Esophagus (tissue), 2 donors: ENCODE measurements around the gene NUDT4. TPM values are rescaled to one million over a fixed set of nuclear protein-coding genes. Genes with fewer than 3 reads are reported as not detected.

Source experiments
- H3K27ac ChIP-seq, 2 donors: one replicate each; pipeline ENCODE4 v1.5.1; 2013; ENCODE audit warnings: low read depth in 2 of 2, mild to moderate bottlenecking in 2 of 2, inconsistent platforms in 1 of 2, low read length in 1 of 2, moderate library complexity in 1 of 2
- H3K27me3 ChIP-seq, 2 donors: one replicate each; pipeline ENCODE4 v1.6.1; 2013; ENCODE audit warnings: low read length in 2 of 2, control low read depth in 1 of 2, mild to moderate bottlenecking in 1 of 2; ENCODE audit not compliant: insufficient read depth in 2 of 2, control insufficient read depth in 1 of 2
- H3K36me3 ChIP-seq, 2 donors: one replicate each; pipeline ENCODE4 v1.6.1; 2013; ENCODE audit warnings: low read length in 1 of 2; ENCODE audit not compliant: control insufficient read depth in 2 of 2, insufficient read depth in 2 of 2
- H3K4me1 ChIP-seq, 2 donors: one replicate each; pipeline ENCODE4 v1.6.1; 2013; ENCODE audit warnings: low read length in 1 of 2; ENCODE audit not compliant: control insufficient read depth in 2 of 2, insufficient read depth in 2 of 2
- H3K4me3 ChIP-seq, 2 donors: one replicate each; pipeline ENCODE4 v1.5.1; 2013; ENCODE audit warnings: low read length in 2 of 2, mild to moderate bottlenecking in 2 of 2, low read depth in 1 of 2, moderate library complexity in 1 of 2
- H3K9me3 ChIP-seq, 2 donors: one replicate each; pipeline ENCODE4 v1.6.1; 2013; ENCODE audit warnings: mild to moderate bottlenecking in 2 of 2, low read depth in 1 of 2, low read length in 1 of 2, moderate library complexity in 1 of 2; ENCODE audit not compliant: control insufficient read depth in 2 of 2, insufficient read depth in 1 of 2
- WGBS, 2 donors: extraction: QIAGEN DNeasy Blood & Tissue Kit; methylation state at CpG; one replicate each; pipeline ENCODE4 v1.1.7; 2013; 5-methylcytosine and 5-hydroxymethylcytosine counted together
- polyA plus RNA-seq, 2 donors: library from polyadenylated mRNA; stranded (reverse); fragments of 200-250 nt; gene quantifications; one replicate each; pipeline ENCODE4 v1.2.3, GENCODE V29; 2013
- donor health status: healthy with polysubstance abuse.
- donor health status: Bipolar disorder and iron deficiency.

The NUDT4 gene
- 10 to 100 TPM in 1 of 2 donors, 1 to 10 TPM in 1; 7.0 to 12.5 TPM for polyA plus RNA-seq

- H3K36me3 ChIP-seq: peaks cover 0 to 2% of the 10 kb centered on the region in 2 donors
- peaks cover 2 to 5% of the 10 kb centered on the region in 2 donors for H3K4me1 ChIP-seq
- WGBS, 2 donors: 1 to 2% methylated on average over 60 to 63 of the region's 79 CpGs
- no peaks in the 10 kb centered on the region for H3K9me3 ChIP-seq
- peak within 1 kb of the TSS; percentile 91 to 95 for H3K27ac ChIP-seq
- peak within 1 kb of the TSS; percentile 68 to 94 for H3K4me3 ChIP-seq
- no peaks in the 10 kb centered on the region for H3K27me3 ChIP-seq
Observed at GRCh38 chr12:93377252-93378195, at the start of gene NUDT4. Gene NUDT4 (plus strand): TSS chr12:93377925. CDS start chr12:93378323, 398 bp downstream.

DNA sequence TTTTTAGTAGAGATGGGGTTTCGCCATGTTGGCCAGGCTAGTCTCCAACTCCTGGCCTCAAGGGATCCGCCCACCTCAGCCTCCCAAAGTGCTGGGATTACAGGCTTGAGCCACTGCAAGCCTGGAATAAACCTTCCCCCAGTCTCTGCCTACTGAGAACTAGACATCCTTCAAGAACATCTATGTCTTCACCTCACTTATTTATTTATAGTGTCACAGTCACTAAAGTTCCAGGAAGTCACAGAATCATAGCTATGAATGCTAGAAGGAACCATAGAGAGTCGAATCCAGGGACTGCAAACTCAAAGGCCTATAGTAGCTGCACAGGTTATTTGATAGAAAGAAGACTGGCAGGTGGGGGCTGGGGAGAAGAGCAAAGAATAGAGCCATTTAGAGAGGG is 44.7 kb upstream of the NUDT4 start:
- H3K27ac ChIP-seq: no peak overlapping the region
- no peaks in the 10 kb centered on the region for H3K4me1 ChIP-seq
- WGBS, 2 donors: 92 to 93% methylated on average over 3 of the region's 3 CpGs
- no peaks in the 10 kb centered on the region for H3K36me3 ChIP-seq
- H3K4me3 ChIP-seq: no peak overlapping the region
- no peaks in the 10 kb centered on the region for H3K9me3 ChIP-seq
- no peaks in the 10 kb centered on the region for H3K27me3 ChIP-seq

DNA sequence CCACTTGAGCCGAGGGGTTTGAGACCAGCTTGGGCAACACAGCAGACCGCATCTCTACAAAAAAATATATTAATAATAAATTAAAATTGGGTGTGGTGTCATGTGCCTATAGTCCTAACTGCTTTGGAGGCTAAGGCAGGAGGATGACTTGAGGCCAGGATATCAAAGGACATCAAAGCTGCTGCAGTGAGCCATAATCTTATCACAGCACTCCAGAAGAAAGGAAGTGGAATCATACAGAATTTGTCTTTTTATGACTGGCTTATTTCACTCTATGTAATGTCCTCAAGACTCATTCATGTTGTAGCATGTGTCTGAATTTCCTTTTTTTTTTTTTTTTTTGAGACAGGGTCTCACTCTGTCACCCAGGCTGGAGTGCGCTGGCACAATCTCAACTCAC is 43.9 kb upstream of the NUDT4 start:
- H3K4me1 ChIP-seq: no peaks in the 10 kb centered on the region
- no peaks in the 10 kb centered on the region for H3K36me3 ChIP-seq
- H3K9me3 ChIP-seq: no peaks in the 10 kb centered on the region
- no peak overlapping the region for H3K4me3 ChIP-seq
- no peaks in the 10 kb centered on the region for H3K27me3 ChIP-seq
- 97 to 99% methylated on average over 3 of the region's 3 CpGs for WGBS, 2 donors
- H3K27ac ChIP-seq: no peak overlapping the region

DNA sequence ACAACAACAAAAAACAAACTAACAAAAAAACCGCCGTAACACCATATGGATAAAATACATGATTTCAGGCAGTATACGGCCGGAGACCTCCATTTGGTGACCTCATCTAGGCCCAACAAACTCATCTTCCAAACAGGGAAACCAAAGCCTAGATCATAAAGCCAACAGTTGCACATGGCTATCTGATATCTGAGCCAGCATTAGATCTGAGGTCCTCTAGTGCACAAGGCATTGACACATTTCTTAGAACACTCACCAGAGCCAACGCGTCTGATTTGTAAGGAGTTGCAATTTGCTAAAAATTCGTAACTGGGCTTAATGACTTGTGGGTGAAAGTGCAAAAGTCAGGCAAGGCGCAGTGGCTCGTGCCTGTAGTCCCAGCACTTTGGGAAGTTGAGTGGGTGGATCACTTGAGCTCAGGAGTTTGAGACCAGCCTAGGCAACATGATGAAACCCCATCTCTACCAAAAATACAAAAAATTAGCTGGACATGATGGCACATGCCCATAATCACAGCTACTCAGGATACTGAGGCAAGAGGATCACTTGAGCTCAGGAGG is 42.0 kb upstream of the NUDT4 start:
- Histone ChIP-seq H3K27ac (no peak overlapping the region), H3K4me1 (no peaks in the 10 kb centered on the region), H3K4me3 (no peak overlapping the region), H3K9me3 (no peaks in the 10 kb centered on the region), H3K27me3 (no peaks in the 10 kb centered on the region), H3K36me3 (no peaks in the 10 kb centered on the region)
- WGBS, 2 donors: 90 to 91% methylated on average over 9 of the region's 9 CpGs

GRCh38 chr12:93336291-93336741 is 41.4 kb upstream of the NUDT4 start:
- Histone ChIP-seq H3K27me3 (no peaks in the 10 kb centered on the region), H3K9me3 (no peaks in the 10 kb centered on the region), H3K4me1 (no peaks in the 10 kb centered on the region), H3K36me3 (no peaks in the 10 kb centered on the region), H3K27ac (no peak overlapping the region), H3K4me3 (no peak overlapping the region)
- 58 to 66% methylated on average over 4 of the region's 4 CpGs for WGBS, 2 donors

DNA sequence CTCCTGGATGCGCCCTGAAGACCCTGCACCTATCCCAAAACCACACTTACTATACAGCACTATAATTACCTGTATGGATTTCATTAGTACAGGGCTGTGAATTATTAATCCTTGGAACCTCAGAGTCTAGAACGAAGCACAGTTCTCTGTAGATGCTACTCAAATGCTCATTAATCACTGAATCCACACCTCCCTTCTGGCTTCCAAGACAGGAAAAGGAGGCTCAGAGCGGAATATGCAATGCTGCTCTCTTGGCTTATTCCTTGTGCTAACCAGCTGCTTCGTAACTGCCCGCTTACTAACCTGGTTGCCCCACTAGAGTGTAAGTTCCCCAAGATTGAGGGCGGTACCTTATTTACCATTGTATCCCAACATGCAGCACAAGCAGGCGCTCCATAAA is 39.1 kb upstream of the NUDT4 start:
- 88 to 95% methylated on average over 7 of the region's 7 CpGs for WGBS, 2 donors

GRCh38 chr12:93339695-93340094 is 38.0 kb upstream of the NUDT4 start:
- 92 to 93% methylated on average over 4 of the region's 4 CpGs for WGBS, 2 donors
- Histone ChIP-seq H3K4me3 (no peak overlapping the region), H3K4me1 (no peaks in the 10 kb centered on the region), H3K9me3 (no peaks in the 10 kb centered on the region), H3K27ac (no peak overlapping the region), H3K27me3 (no peaks in the 10 kb centered on the region), H3K36me3 (no peaks in the 10 kb centered on the region)

More for the DNA sequence above, 39.1 kb upstream of the NUDT4 start:
- H3K27me3 ChIP-seq: no peaks in the 10 kb centered on the region
- H3K9me3 ChIP-seq: no peaks in the 10 kb centered on the region
- H3K36me3 ChIP-seq: no peaks in the 10 kb centered on the region
- no peak overlapping the region for H3K4me3 ChIP-seq
- no peaks in the 10 kb centered on the region for H3K4me1 ChIP-seq
- no peak overlapping the region for H3K27ac ChIP-seq

GRCh38 chr12:93341409-93342049 is 36.2 kb upstream of the NUDT4 start:
- Histone ChIP-seq H3K4me1 (no peaks in the 10 kb centered on the region), H3K9me3 (no peaks in the 10 kb centered on the region), H3K4me3 (no peak overlapping the region), H3K27ac (no peak overlapping the region), H3K27me3 (no peaks in the 10 kb centered on the region), H3K36me3 (no peaks in the 10 kb centered on the region)
- WGBS, 2 donors: 68 to 78% methylated on average over 3 of the region's 3 CpGs

DNA sequence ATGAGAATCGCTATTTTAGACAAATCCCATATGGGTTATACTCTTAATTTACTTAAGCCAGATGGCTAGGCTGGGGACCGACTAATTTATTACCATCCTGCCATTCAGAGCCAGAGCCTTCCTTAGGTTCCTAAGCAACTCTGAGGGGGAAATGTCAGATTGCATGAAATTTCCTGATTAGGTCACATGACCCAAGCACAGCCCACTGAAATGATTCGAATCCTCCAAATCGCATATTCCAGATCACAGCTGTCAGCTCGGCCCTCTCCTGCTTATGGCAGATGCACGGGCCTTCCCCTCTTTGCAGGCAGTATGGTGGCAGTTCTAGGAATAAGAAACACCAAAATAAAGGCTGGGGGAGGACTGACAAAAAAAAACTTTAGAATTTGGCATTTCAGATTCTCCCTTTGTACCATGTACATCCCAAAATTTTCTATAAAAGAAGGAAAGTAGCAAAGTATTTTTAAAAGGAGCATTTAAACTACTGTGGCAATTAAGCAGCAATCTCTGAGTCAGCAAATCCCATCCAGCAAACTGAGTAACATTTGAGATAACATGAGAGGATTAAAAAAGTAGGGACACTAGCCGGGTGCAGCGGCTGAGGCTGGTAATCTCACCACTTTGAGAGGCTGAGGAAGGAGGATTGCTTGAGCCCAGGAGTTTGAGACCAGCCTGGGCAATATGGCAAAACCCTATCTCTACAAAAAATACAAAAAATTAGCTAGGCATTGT is 30.5 kb upstream of the NUDT4 start:
- H3K4me3 ChIP-seq: no peak overlapping the region
- no peaks in the 10 kb centered on the region for H3K4me1 ChIP-seq
- H3K27ac ChIP-seq: no peak overlapping the region
- H3K36me3 ChIP-seq: no peaks in the 10 kb centered on the region
- H3K9me3 ChIP-seq: no peaks in the 10 kb centered on the region
- WGBS, 2 donors: 79 to 80% methylated on average over 8 of the region's 8 CpGs
- no peaks in the 10 kb centered on the region for H3K27me3 ChIP-seq
